NCI-H1048 (cell line): ENCODE measurements around the gene LCOR.
"Not testable (repeated sequence)": the region's sequence is repeated elsewhere in the genome, so short reads cannot be mapped to it uniquely, and the experiment has no call there.

Experiments
- DNase-seq: peaks from one replicate; lab custom pipeline; 2025; lab: John Stamatoyannopoulos, UW

Gene LCOR

DNA sequence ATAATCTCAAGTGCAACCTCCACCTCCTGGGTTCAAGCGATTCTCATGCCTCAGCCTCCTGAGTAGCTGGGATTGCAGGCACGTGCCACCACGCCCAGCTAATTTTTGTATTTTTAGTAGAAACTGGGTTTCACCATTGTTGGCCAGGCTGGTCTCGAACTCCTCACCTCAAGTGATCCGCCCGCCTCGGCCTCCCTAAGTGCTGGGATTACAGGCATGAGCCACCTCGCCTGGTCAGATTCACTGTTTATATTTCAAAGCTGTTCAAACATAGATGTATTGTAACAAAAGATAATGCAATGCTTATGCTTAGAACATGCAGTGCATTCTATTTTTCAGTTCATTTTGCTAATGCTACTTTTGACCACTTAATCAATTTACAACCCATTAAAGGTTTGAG lies 111.1 kb downstream of the LCOR start:
- DNase-seq = not testable (repeated sequence)

DNA sequence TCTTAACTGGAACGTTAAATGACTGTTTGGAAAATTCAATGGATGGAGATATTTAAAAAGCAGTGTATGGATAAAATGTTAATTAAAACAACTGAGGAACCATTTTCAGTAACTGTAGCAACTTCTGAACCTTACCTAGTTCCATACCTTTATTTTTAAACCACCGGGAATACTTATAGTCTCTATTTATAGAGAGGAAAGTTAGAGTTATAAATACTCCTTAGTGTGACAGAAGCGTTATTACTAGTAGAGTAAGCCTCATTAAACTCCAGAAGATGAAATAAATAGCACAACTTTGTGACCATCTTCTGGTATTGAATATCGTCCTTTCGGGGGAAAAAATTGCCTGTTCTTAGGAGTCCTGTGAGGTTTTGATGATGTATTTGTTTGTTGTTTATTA lies 114.9 kb downstream of the LCOR start:
- DNase-seq = no peak

DNA sequence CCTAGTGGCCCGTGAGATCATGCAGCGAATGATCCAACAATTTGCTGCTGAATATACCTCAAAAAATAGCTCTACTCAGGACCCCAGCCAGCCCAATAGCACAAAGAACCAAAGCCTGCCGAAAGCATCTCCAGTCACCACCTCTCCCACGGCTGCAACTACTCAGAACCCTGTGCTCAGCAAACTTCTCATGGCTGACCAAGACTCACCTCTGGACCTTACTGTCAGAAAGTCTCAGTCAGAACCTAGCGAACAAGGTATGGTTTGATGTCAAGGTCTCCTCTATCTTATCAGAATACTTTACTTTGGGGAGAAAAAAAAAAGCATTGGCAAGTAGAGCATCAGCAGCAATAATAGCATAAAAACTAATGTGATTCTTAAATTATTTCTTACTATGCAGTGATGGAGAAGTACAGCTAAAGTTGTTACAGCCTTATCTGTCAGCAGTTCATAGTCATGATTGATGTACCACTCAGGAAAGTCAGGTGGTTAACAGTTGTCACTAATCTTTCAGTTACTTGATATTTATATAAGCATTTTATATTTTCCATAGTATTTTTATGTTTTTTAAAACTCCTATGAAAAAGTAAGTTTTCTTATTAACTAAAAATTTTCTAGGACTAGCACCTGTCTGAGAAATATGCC lies 117.1 kb downstream of the LCOR start:
- DNase-seq = no peak

DNA sequence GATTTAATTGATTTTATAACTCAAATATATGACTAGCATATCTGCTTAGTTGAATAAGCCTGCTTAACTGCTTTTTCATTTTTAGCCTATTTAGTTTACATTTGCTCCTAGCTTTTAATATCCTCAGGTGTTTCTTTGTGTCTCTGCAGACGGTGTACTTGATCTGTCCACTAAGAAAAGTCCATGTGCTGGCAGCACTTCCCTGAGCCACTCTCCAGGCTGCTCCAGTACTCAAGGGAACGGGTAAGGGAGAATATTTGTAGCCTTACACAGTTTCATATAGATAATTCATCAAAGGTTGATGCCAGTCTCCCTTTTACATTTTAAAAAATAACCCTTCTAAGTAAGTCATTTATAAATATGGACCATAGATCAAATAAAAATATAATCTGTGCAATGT lies 119.9 kb downstream of the LCOR start:
- DNase-seq = no peak

DNA sequence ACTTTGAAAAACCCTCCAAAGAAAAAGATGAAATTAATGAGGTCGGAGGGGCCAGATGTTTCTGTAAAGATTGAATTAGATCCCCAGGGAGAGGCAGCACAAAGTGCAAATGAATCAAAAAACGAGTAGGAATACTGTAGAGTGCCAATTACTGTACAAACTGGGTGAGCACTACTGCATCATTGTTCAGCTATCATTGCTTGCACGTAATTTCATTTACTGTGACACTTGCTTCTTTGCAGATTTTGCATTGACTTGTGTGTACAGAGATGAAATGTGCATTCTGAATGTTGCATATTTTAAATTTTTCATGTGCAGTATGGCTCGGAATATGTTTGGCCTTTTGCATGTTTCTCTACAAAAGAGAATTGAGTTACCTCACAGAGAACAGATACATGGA lies 123.7 kb downstream of the LCOR start:
- DNase-seq = no peak

DNA sequence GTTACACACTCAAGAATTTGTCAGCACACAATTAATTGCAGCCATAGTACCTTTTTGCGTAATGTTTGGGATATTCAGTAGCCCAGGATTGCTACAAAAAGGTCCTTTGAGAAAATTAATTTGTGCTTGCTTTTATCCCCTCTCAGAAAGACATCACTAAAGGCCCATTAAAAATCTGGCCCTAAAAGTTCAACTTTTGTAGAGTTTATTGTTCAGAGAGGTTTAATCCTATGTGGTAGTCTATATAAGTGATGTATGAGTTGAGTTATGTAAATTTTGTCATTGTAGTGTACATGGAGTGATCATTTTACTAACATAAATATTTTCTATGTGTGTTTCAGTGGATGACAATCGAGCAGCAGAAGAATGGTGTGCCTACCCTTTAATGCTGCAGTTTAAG lies 126.0 kb downstream of the LCOR start:
- DNase-seq = no peak

DNA sequence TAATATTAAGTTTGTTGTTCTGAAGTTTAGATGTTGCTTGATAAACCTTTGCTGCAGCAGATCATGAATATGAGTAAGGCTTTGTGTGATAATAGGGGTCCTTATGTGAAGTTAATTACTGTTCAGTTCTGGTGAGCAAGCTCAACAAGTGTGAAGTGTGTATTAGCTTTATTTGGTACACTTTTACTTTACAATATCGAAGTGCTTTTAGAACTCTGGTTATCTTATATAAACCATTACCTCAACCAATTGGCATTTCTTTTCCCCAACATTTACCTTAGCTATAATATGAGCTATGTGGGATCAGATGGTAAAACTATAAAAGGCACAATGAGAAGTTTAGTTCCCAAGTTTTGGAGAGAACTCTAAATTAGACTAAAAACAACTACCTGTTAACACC lies 127.6 kb downstream of the LCOR start:
- DNase-seq = no peak

DNA sequence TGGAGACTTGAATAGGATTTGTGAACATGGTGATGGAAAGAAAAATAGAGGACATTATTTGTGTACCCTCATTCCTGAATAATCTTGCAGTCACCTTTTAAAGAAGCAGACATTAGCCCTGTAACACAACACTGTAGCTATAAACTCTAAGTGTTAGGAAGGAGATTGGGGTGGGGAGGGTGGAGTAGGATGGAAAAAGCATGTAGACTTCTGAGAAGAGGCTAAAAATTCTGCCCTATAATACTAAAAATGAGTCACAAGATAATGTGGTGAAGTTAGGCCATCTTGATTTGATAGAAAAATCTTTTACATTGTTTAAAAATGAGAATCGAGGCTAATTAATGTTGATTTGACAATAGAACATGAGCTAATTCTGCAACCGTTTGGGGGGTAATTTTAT lies 128.8 kb downstream of the LCOR start:
- DNase-seq = no peak

DNA sequence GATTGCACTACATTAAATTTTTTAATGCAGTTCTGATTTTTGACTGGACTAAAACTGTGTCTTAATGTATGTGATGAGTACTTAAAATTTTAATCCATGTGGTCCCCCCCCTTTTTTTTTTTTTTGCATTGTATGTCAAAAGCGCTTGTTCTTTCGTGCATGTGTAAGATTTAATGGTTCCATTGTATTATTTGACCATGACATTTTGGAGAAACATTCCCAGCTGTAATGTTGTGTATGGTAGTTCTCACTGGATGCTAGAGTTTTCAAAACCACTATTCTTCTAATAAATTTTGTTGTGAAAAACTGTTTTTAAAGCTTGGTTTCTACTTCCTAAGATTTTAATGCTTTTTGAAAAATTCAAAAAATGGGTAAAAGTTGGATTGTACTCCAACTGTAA lies 132.0 kb downstream of the LCOR start:
- DNase-seq = no peak

DNA sequence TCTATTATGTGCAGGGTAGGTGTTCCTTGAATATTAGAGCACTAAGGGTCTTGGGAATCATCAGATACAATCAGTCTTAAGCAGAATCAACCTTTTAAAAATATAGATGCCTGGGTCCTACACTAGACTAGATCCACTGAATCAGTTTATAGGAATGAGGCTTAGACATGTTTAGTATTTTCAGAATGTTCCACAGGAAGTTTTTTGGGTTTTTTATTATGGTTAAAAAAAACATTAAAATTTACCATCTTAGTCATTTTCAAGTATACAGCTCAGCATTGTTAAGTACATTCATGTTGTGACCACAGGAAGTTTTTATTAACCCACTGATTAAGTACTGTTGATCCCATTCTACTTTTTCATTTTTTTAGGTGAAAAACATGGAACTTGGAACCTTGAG lies 135.7 kb downstream of the LCOR start:
- DNase-seq = no peak

DNA sequence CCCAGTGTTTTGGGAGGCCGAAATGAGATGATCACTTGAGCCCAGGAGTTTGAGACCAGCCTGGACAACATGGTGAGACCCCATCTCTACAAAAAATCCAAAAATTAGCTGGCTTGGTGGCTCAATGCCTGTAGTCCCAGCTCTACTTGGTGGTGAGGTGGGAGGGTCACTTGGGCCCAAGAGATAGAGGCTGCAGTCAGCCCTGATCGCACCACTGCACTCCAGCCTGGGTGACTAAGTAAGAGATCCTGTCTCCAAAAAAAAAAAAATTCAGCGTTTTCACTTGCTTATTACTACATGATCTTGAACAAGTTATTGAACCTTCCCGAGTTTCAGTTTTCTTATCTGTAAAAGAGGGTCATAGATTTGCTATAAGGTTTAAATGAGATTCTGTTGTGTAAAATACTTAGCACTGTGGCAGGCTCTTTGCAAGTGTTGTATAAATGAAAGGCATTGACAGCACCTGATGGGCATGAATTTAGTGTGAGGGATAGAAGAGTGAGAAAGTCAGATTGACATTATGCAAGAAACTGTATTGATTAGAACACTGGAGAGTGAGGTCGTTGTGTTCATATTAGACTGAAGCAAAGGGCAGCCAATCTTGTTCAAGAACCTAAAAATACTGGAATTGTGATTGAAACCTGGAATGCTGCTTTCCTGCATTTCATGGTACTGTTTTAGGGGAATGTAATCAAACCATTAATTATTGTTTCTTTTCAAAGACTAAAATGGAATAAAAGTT lies 136.8 kb downstream of the LCOR start:
- no peak for DNase-seq

DNA sequence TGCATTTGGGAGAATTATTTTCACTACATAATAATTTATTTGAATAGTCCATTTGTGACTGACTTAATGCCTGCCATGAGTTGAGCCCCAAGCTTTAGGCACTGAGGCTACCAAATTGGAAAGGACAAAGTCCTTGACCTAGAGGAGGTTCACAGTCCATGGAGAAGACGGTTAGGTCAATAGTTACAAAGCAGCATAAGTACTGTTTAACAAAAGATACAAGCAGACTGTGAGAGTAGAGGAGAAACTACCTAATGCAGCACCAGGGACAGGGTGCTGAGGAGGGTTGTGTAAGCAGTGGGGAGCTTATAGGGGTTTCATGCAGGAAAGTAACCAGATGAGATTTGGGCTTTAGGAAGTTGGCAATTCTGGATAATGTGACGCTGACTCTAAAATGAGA lies 139.2 kb downstream of the LCOR start:
- no peak for DNase-seq

DNA sequence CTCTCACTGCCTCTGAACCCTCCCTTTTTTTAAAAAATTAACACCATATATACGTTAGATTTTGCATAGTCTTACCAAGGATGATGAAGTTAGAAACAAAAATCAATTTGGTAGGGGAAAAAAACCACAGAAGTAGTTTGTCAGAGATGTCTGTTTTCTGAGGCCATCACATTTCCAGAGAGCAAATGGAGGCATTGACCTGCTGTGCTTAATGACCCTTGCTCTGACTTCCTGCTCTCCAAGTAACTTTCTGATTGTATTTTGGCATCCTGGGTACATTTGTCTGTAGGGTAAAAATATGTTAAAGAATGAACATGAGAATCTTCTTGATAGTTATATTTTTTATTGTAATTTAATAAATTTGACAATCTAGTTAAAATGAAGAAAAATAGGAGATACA lies 140.2 kb downstream of the LCOR start:
- no peak for DNase-seq

DNA sequence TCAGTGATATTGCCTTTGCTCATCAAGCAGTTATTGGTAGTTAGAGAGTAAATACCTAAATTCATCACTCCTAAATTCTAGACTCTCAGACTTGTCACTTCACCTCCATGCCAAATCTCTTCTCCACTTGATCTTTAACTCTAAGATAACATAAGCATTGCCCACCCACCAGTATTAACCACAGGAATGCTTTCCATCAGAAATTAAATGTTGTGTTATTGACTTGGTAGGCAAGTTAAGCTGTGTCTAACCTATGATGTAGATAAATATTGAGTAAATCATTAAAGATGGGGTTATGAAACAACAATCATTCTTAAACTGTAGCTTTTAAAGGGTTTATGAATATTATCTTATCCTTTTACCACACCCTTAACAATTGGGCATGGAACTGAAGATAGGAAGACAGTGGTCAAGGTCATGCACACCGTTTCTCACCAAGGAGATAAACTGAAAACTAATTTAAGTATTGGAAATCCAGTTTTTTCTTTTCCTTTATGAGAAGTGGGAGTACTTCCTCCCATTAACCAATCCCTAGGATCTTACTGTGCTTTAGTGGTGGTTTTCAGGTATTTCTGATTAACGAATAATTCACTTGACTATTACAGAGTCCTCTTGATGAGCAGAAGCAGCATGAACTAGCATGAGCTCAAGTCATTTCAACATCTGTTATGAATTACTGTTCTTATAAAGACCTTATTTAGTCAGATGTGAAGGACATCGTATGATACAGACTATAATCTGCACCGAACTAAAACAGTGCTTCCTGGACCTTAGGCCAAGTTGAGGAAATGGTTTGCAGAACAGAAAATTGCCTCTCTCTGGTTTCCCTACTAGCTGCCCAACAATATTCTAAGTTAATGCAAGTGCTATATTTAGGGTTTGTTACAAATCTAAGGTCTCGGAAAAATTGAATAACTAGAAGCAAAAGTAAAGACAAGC lies 142.0 kb downstream of the LCOR start:
- DNase-seq = no peak

DNA sequence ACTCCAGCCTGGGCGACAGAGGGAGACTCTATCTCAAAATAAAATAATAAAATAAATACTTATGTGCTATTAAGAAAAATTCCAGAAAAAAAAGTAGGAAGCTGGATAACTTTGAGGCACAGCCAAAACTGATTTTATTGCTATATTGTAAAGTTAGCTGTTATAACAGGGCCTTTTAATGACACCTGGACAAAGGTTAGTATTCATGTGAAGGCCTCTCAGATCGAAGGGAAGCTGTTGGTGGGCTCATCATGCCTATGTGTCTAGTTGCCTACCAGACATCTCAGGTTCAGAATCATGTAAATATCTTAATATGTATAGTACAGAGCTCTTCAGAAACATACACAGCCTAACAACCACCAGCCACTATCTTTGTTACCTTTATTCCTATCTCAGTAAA lies 143.0 kb downstream of the LCOR start:
- DNase-seq = no peak

DNA sequence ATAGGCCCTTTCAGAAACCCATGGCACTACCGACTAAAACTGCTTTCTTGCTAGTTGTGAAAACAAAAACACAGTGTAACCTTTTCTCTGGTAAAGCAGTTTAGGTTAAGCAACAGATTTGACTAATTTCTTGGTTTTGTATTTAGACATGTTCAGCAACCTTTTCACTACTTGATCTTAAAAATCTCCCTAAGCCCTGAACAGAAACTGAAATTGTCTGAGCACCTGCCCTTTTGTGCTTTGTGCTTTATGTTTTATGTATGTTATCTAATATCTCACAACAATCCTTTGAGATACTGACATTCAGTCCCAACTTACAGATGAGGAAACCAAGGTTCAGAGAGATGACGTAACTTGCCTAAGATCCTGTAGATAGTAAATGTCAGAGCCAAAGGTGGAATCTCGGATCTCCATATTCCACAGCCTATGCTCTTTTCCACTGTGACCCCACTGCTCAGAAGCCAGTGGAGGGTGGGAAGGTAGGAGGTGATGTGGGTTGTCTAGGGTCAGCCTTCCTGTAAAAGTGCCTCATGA lies 146.6 kb downstream of the LCOR start:
- DNase-seq = no peak

DNA sequence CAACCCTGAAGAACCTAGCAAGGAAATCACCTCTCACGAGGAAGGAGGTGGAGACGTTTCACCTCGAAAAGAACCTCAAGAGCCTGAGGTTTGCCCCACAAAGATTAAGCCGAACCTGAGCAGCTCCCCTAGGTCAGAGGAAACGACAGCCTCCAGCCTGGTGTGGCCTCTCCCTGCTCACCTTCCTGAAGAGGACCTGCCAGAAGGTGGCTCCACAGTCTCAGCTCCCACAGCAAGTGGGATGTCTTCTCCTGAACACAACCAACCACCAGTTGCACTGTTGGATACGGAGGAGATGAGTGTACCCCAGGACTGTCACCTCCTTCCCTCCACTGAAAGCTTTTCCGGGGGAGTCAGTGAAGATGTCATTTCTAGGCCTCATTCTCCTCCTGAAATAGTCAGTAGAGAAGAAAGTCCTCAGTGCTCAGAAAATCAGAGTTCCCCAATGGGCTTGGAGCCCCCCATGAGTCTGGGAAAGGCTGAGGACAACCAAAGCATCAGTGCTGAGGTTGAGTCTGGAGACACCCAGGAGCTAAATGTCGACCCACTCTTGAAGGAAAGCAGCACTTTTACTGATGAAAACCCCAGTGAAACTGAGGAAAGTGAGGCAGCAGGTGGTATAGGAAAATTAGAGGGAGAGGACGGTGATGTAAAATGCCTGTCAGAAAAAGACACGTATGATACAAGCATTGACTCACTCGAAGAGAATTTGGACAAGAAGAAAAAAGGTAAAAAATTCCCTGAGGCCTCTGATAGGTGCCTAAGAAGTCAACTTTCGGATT lies 150.2 kb downstream of the LCOR start:
- DNase-seq = no peak

DNA sequence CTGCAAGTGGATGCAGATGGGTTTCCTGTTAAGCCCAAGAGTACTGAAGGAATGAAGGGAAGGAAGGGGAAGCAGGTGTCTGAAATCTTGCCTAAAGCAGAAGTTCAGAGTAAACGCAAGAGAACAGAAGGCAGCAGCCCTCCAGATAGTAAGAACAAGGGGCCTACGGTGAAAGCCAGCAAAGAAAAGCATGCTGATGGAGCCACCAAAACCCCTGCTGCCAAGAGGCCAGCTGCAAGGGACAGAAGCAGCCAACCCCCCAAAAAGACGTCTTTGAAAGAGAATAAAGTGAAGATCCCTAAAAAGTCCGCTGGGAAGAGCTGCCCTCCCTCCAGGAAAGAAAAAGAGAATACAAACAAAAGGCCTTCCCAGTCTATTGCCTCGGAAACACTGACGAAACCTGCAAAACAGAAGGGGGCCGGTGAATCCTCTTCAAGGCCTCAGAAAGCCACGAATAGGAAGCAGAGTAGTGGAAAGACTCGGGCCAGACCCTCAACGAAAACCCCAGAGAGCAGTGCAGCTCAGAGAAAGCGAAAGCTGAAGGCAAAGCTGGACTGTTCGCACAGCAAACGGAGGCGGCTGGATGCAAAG lies 152.5 kb downstream of the LCOR start:
- no peak for DNase-seq

DNA sequence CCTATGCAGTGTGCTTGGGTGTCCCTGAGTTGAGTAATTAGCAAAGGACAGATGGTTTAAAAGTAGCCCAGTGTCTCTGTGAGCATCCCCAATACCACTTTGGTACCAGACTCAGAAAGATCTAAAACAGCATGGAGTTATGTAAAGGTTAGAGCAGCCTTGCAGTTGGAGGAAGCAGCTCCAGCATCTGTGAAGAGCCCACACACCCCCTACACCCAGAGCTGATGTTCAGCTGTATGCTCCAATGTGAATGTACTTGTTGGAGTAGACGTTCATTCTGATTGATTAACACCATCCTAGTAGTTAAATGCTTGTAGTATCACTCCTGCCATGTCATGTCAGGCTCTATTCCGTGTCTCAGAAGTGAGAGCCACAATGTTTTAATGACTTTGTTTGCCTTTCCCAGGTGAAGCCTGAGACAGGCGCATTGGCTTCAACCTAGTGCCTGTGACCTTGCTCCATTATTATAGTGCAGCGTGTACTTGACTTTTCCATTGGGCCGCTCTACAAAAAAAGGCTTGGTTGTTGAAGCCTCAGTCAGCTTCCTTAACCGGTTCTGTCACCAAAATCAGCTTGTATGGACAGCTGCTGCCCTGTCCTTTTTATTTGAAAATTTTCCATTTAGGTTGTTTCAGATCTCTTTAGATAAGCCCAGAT lies 154.2 kb downstream of the LCOR start:
- no peak for DNase-seq

DNA sequence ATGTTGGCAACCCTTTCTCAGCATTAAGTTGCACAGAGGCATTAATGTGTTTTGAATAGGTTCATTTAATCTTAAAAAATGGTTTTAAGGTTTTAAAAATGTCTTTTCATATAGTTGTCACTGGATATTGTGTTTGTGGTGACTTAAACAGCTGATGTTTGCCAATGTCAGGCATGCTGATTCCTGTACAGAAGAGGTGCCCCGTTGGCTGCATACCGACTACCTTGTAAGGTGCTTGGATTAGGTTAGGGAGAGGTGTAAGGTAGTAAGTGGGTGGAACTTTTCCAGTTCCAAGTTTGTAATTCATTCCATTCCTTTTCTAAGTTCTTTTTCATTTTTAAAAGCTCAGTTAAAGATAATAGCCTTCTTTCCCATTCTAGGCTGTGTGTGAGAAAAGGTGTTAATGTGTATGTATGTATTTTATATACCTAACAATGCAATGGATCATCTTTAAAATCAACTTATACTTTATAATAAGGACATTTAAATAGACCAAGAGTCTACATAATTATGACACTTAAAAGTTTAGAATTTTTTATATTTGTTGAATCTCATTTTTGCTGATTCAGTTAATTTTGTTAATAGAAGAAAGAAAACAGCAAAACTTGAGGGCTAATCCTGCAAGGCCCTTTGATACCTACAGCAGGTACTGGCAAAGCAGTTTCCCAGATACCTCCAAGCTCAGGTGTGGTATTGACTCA lies 155.2 kb downstream of the LCOR start:
- no peak for DNase-seq
